Right hindlimb (tissue), 1 donor: ENCODE data around the gene MTERF4.
"Not testable (repeated sequence)": the region's sequence is repeated elsewhere in the genome, so short reads cannot be mapped to it uniquely, and the experiment has no call there.

Experiments used
- DNase-seq: peaks from one replicate; pipeline ENCODE4 v3.0.0-alpha.2; 2018

Gene MTERF4

DNA sequence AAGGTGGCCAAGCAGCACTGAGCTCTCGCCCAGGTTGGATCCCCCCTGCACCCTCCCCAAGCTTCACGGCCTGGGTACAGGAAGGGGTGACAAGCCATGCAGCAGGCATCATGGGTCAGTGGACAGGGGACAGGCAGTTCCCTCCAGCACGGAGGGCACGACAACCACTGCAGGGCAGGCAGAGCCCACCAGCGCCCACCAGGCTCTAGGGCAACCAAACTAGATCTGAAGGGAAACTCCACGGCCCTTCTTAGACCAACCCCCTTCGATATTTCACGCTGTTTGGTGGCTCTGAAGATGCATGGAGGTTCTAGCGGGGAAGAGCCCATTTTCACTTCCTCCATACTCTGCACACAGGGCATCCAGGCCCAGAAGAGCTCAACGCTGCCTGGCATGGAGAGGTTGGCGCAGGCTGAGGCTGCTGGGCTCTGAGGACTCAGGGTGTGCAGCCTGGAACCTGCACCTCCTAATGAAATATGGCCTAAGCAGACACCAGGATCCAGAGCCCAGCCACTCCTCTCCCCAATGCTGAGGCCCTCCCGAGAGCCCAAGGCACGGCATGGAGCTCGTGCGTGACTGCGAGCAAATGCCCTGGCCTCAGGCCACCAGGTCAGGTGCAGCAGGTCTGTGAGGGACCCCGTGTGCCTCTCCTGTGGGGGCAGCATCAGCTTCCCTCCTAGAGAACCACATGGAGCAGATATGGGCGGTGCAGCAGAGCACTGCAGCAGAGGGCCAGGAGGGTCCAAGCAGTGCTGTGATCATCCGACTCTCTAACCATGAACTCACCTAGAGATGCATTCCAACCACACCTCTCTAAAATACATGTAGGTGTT, 8.7 kb upstream of the MTERF4 start:
- DNase-seq, result no peak

DNA sequence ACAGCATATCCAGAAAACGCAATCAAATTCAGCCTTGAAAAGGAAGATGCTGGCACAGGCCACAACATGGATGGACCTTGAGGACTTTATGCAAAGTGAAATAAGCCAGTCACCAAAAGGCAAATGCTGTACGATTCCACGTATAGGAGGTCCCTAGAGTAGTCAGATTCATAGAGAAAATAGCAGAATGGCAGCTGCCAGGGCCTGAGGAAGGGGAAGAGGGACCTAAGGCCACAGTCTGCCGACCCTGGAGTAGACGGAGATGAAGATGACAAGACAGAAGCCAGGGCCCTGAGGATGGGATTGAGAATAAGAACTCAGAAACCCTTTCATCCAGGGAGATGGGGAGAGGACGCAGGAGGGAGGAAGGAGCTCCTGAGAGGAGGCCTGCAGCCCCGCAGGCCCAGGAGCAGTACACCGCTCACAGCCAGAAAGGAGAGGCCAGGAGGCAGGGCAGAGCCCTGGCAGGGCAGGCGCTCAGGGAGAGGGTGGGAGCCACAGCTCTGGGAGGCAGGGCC, 8.1 kb upstream of the MTERF4 start:
- no peak for DNase-seq

DNA sequence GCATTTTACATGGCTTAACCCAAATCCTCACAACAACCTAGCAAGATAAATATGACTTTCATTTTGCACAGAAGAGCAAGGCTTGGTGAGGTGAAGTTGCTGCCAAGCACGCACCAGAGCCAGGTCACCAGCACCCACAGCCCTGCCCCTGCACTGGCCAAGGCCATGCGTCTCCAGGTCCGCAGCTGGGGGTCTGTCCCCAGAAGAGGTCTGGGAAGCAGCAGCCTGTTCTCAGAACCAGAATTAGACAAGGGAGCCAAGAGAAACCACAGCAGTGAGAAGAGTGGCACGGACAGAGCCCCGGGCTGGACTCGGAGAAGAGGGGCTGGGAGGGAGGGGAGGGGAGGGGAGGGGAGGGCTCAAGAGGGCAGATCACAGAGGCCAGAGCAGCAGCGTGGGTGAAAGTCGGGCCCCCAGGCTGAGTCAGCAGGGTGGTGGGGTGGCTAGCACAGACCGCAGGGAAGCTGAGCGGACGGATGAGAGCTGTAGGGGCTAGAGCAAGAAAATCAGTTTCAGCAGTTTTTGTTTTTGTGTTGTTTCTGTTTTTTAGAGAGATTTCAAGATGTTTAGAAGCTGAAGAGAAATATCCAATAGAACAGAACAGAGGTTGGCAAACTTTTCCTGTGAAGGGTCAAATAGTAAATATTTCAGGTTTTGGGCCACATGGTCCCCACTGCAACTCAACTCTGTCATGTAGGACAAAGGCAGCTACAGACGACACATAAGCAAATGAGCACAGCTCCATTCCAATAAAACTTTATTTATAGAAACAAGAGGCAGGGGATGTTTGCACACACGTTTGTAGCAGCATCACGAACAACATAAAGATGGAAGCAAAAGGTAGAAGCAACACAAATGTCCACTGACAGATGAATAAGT, 7.4 kb upstream of the MTERF4 start:
- no peak for DNase-seq

- DNase-seq, result no peak
Observed at GRCh38 chr2:241108271-241109209, 6.5 kb upstream of the MTERF4 start.

DNA sequence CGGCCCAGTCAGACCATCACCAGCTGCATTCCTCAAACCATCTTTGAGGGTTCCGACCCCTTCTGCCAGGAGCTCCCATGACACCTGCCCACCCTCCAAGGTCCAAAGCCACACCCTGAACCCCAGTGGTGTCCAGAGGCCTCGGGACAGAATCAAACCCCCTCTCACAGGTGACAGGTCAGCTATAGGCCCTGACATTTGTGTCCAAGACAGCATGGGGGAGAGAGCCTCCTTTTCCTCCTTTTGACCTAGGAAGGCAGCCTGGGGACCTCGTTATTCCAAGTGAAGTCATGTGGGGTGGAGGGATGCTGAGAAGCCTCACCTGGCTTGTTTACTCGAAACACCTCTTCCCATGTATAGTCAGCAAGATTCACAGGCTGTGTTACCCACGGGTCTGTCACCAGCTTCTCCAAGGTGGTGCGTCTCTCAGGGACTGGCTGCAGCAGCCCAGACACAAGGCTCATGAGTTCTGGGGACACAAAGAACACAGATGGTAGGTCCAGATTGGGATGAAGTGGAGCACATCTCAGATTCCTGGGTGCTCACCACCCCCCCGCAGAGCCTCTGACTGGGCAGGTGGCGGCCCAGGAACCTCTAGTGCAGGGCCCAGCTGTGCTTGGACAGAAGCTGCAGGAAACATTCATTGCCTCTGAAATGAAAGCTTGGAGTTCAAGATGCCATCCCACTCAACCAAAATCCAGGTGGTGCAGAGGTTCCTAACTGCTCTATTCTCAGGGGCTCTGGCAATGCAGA, 5.1 kb upstream of the MTERF4 start:
- no peak for DNase-seq

GRCh38 chr2:241105641-241106040, 3.6 kb upstream of the MTERF4 start:
- DNase-seq, result no peak

DNA sequence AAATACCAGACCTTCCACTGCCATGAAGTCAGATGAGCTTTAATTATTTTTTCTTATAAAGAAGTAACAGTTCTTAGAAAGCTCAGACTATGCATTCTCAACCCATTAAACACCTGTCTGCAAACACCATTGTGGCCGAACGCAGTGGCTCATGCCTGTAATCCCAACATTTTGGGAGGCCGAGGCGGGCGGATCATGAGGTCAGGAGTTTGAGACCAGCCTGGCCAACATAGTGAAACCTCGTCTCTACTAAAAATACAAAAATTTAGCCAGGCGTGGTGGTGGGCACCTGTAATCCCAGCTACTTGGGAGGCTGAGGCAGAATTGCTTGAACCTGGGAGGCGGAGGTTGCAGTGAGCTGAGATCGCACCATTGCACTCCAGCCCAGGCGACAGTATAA, 2.5 kb upstream of the MTERF4 start:
- DNase-seq, result not testable (repeated sequence)

GRCh38 chr2:241103176-241103595, 1.1 kb upstream of the MTERF4 start:
- no peak for DNase-seq

DNA sequence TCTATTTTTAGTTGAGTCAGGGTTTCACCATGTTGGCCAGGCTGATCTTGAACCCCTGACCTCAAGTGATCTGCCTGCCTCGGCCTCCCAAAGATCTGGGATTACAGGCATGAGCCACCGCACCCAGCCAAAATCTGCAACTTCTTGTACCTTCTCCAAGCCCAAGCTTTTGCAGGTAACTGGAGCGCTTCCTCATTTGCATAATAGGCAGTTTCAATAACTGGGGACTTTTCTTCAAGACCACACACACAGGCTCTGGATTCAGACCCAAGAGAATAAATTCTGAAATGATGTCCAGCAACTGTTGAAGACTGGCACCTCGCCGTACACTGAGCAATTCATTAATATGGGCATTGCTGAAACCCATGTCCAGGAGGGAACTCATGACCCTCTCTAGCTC, 2.8 kb downstream of the MTERF4 start:
- no peak for DNase-seq

GRCh38 chr2:241096979-241097378, 5.1 kb downstream of the MTERF4 start:
- DNase-seq, result no peak

- DNase-seq, result no peak
Observed at GRCh38 chr2:241095594-241096290, 6.3 kb downstream of the MTERF4 start.

DNA sequence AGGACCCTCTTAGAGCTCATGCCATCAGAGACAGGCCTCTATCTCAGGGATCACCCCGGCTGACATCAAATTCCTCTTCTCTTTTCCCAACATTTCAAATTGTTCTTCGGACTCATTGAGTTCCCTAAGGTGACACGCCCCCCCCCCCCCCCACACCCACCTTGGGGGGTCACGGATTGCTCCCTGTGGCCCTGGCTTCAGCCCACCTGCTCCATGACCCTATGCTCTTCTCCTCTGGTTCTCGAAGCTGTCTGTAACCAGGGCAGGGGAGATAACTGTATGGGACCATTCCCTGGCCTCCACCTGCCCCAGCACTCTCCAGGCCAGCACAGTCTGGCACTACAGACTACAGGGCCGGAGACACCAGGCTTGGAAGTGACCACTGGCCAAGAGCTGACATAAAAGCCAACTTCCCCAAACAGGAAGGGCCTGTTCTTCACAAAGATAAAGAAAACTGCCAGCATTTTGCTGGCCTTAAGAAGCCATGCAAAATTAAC, 7.1 kb downstream of the MTERF4 start:
- DNase-seq, result no peak

DNA sequence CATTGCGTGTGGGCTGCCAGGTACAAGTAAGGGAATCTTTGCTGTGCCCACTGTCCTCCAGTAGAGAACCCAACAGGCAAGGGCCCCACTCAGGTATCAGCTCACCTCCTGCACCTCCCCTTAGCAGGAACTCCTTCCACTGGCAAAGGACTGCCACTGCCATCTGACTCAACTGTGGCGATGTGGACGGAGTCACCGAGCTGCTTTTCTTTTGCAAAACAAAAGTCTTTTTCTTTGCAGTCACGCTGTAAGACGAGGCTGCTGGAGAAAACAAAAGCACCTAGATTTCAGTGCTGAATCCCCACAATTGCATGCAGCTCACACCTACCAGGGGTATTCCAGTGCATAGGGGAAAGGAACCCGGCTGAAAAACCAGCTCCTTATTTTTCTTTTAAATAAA, 7.9 kb downstream of the MTERF4 start:
- no peak for DNase-seq

- not testable (repeated sequence) for DNase-seq
Observed at GRCh38 chr2:241093133-241093781, 8.8 kb downstream of the MTERF4 start.

- no peak for DNase-seq
Observed at GRCh38 chr2:241092677-241093076, 9.4 kb downstream of the MTERF4 start.

- DNase-seq, result no peak
Observed at GRCh38 chr2:241091734-241092445, 10.2 kb downstream of the MTERF4 start.

- DNase-seq, result no peak
Observed at GRCh38 chr2:241091201-241091600, 10.9 kb downstream of the MTERF4 start.

DNA sequence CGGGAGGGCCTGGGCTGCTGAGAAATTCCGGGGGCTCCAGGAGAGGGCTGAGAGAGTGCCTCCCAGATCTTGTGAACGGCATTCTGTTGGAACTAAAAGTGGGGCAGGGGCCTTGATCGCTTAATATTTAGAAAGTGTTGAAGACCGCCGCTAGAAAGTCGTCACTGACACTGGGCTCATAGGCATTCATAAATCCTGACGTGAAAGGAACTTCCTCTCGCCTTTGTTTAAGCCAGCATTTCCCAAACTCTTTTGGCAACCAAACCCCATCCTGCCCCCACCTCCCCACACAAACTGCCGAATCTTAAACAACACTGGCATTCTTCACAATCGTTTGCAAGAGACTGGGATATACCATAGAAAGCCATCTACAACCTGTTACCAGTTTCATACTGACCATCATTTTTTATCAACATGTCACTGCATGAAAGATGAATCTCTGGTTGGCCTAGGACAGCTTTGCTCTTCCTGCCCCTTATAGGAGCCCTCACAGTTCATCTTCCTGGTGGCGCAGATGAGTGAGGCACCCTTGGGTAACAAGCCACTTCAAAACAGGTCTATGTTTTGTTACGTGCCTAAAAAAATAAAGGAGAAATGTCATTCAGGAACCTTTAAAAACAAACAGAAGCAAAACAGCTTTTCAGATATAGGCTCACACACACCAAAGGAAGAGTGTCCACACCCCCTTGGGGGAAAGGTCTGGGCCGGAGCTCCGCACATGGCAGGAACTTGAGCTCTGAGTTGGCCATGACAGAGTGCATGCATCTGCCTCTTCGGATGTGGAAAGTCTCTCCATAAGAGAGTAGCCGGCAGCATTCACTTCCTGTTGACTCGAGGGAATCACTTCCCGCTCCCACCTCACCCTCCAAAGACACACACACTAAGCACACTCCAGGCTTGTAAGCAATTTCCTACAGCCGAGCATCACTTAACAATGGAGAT, 13.0 kb downstream of the MTERF4 start:
- DNase-seq, result no peak

GRCh38 chr2:241088376-241088775, 13.7 kb downstream of the MTERF4 start:
- no peak for DNase-seq
